NCI-H748 (cell line): ENCODE measurements around the gene TSPAN16.
"Not testable (repeated sequence)": the region's sequence is repeated elsewhere in the genome, so short reads cannot be mapped to it uniquely, and the experiment has no call there.

ENCODE experiments used
- DNase-seq: peaks from one replicate; lab custom pipeline; 2025; ENCODE audit not compliant: unreplicated experiment; lab: John Stamatoyannopoulos, UW

Gene TSPAN16

DNA sequence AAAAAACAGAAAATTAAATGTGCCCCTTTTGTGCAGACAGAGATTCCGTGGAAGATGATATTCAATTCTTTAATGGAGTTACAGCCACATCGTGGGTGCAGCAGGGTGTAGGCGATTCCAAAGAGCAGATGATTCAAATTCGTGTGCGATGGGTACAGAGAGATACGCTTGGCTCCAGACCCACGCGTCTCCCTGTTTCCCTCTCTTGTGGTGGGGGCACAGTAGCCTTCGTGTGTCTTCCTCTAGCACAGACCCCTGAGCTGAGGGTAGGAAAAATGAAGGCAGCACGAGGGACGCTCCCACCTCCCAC, 4.8 kb downstream of the TSPAN16 start:
- no peak for DNase-seq

DNA sequence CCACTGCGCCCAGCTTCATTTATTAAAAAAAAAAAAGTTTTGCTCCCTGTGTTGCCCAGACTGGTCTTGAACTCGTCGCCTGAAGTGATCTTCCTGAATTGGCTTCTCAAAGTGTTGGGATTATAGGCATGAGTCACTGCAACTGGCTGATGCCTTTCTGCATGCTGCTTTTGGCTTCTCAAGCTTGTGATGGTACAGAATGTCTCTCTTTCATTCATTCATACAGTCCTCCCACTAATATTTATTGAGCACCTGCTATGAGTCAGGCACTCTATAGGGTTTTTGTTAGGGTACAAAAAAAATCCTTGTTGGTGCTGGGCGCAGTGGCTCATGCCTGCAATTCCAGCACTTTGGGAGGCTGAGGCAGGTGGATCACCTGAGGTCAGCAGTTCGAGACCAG, 9.0 kb downstream of the TSPAN16 start:
- no peak for DNase-seq

DNA sequence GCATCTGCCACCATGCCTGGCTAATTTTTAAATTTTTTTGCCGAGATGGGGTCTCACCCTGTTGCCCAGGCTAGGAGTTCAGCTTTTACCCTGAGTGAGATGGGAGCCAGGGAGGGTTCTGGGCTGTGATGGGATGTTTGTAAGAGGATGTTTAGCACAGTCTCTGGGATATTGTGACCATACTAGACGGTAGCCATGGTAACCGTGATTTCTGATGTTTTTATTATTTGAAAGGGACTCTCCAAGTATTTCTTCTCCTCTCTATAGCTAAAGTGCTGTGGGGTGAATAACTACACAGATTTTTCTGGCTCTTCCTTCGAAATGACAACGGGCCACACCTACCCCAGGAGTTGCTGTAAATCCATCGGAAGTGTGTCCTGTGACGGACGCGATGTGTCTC, 10.4 kb downstream of the TSPAN16 start:
- DNase-seq, result no peak

DNA sequence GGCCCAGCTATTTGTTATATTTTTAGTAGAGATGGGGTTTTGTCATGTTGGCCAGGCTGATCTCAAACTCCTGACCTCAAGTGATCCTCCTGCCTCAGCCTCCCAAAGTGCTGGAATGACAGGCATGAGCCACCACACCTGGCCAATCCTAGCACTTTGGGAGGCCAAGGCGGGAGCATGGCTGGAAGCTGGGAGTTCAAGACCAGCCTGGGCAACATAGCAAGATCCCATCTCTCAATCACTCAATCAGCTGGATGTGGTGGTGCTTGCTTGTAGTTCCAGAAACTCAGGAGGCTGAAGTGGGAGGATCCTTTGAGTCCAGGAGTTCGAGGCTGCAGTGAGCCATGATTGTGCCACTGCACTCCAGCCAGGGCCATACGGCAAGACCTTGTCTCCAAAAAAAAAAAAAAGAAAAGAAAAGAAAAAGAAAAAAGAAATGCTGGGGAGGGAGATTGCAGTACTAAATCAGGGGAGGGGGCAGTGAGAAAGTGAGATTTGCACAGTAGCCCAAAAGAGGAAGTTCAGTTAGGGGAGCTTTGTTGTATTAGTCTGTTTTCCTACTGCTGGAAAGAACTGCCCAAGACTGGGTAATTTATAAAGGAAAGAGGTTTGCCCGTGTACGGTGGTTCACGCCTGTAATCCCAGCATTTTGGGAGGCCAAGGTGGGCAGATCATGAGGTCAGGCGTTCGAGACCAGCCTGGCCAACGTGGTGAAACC, 24.5 kb downstream of the TSPAN16 start:
- DNase-seq, result not testable (repeated sequence)

DNA sequence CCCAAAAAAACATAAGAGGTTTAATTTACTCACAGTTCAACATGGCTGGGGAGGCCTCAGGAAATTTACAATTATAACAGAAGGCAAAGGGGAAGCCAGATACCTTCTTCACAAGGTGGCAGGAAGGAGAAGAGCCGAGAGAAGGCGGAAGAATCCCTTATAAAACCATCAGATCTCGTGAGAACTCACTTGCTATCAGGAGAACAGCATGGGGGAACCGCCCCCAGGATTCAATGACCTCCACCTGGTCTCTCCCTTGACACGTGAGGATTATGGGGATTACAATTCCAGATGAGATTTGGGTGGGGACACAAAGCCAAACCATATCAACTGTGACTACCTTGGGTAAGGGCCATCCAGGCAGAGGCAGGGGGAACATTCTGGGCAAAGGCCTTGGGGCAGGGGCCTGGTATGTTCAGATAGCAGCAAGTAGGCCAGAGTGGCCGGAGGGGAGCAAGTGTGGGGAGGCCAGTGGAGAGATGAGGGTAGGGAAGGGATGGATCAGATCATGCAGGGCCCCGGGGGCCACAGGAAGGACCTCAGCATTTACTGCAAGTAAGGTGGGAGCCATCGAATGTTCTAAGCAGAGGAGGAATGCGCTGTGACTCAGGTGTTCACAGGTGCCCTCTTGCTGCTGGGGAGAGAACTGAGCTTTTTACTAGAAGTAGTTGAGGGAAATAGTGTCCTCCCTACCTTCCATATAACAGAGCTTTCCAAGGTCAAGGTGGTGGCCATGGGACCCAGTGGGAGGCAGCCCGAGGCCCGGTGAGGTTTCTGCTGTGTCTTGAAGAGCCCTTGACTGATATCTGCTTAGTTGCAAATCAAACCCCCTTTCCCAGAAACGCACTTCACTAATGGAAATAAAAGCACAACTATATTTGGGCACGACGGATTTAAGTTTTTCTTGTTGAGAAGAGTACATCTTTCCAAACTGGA, 25.5 kb downstream of the TSPAN16 start:
- DNase-seq, result no peak

DNA sequence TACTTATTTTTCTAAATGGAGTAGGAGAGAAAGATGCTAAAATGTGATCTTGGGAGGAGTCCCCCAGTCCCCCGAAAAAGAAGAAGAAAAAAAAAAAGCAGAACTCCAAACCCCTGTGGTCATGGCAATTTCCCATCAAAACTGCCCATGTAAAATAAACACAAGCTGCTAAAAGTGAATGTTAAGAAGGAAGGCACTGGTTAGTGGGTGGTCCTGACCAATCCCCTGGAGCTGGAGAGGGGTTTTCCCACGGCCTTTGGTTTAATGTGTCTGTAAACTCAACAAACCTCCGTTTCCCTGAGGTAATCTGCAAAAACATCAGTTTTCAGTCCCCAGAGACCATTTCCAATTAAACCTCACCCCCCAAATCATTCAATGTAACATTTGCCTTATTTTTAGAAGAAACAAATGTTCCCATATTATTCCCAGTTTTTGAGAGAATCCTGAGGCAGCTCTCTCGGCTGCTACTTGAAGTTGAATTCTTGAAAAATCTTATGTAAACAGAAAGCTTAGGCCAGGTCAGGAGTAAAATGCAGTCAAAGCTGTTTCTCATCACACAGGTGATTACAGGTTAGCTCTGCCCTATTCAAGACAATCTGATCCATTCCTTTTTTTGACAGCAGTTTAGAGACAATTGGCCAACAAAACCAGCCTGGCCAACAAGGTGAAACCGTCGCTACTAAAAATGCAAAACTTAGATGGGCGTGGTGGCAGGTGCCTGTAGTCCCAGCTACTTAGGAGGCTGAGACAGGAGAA, 26.5 kb downstream of the TSPAN16 start:
- no peak for DNase-seq

DNA sequence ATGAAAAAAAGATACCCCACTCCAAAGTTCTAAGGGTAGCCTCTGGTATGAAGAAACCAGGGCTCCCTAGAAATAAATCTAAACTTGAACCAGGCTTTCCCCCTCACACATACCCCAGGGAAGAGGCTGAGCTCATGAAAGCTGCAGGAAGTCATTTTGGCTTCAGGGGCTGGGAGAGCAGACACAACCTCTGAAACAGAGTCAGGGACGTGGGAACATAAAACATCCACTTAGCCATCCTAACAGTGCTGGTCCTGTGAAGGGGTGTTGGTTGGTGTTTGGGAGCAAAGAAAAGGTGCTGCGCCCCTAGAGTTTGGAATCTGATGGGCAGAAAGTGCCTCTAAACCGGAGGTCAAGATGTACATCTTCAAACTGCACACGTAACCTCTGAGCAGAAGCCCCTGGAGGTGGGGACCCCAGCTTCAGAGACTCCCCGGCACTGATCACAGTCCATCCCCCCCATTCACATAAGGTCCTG, 27.7 kb downstream of the TSPAN16 start:
- no peak for DNase-seq

DNA sequence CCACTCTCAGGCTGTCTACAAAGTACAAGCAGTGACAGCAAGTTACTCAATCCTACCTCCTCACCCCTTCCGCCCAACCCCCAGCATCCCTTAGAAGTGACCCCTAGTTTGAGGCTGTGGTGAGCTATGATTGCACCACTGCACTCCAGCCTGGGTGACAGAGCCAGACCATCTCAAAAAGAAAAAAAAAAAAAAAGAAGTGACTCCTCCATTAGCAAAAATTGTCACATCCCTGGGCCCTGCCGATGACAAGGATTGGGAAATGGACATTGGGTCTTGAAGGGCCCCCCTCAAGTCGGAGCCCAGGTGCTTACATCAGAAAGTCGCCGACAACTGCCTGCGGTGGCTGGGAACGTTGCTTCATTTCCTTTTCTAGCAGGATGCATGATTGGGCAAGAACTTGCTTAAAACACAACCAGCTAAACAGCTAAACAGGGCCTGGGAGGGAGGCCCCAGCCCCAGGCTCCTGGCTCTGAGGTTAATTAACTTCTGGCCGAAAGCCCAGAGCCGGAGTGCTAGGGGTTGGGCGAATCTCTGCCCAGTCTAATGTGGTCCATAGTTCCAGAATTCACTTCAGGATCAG, 28.2 kb downstream of the TSPAN16 start:
- peak; percentile 50 for DNase-seq

DNA sequence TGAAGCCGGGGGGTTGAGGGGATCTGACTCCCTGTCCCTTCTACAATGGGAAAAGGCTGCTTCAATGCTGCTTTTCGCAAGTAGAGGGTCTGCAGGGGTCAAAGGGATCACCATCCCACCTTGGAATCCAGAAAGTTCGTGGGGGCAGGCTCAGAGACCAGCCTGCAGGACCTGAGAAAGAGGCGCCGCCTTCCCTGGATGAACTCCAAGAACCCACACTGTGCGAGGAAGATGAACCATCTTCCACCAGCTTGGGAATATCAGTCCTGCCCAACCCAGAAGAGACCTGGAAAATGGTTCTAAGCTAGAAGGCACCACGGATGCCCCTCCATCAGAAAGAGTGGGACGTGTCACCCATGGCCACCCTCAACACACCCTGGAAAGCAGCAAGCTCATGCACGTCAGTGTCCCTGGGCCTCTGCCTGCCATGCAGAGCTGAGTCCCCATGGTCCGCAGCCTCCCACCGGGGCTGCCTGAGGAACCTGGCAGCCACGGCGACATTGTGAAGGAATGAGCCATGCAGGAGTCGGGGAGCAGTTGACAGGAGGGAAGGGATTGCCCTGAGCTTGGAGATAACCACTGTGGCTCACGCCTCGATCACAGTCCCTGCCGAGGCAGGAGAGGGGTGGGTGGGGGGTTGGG, 28.9 kb downstream of the TSPAN16 start:
- DNase-seq, result no peak

DNA sequence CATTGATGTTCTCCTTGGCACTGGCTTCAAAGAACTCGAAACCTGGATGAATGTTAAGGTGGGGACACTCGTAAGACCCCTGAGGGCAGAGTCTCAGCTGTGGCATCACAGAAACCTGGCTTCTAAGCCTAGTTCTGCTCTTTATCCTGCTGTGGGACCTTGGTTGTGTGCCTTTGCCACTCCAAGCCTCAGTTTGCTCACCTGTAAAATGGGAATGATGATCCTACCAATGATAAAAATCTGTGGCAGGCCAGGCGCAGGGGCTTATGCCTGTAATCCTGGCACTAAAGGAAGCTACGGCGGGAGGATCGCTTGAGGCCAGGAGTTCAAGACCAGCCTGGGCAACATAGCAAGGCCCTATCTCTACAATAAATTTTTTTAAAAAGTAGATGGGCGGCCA, 29.6 kb downstream of the TSPAN16 start:
- no peak for DNase-seq

DNA sequence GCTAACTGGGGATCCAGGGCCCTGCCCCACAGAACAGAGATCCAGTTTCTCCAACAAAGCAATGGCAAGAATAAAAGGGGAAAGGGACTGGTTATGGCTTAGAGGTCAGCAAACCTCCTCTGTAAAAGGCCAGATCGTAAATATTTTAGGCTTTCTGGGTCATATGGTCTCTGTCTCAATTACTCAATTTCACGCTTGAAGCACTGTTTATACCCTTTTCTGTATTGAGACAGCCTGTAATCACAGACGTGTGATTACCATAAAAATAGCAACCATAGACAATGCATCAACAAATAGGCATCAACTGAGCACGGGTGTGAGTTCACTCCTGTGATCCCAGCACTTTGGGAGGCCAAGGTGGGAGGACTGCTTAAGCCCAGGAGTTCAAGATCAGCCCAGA, 34.2 kb downstream of the TSPAN16 start:
- DNase-seq, result no peak

DNA sequence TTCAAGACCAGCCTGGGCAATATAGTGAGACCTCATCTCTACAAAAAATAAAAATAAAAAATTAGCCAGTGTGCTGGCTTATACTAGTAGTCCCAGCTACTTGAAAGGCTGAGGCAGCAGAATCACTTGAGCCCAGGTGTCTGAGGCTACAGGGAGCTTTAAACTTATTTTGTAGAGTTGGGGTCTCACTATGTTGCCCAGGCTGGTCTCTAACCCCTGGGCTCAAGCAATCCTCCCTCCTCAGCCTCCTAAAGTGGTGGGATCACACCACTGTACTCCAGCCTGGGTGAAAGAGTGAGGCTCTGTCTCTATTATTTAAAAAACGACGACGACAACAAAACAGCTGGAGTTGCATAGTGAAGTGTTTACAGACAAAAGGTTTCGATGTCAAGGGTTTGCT, 35.5 kb downstream of the TSPAN16 start:
- DNase-seq, result no peak

DNA sequence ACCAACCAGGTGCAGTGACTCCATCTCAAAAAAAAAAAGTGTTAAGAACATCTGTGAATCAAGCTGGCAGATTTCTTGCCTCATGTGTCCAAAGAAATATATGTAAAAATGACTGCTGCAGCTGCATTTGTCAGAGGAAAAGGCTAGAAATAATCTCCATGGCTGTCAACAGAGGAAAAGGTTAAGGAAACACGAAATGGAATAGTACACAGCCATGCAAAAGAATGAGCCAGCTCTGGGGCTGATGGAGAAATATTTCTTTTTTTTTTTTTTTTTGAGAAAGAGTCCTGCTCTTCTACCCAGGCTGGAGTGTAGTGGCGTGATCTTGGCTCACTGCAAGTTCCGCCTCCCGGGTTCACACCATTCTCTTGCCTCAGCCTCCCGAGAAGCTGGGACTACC, 36.9 kb downstream of the TSPAN16 start:
- DNase-seq, result no peak

DNA sequence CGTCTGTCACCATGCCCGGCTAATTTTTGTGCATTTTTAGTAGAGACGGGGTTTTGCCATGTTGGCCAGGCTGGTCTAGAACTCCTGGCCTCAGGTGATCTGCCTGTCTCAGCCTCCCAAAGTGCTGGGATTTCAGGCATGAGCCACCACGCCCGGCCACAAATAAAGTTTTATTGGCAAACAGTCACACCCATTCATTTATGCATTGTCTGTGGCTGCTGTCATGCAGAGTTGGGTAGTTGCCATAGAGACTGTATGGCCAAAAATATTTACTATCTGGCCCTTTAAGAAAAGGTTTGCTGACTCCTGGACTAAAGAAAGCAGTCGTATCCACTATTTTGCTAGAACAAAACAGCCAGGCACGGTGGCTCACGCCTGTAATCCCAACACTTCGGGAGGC, 37.9 kb downstream of the TSPAN16 start:
- peak; percentile 34 for DNase-seq

DNA sequence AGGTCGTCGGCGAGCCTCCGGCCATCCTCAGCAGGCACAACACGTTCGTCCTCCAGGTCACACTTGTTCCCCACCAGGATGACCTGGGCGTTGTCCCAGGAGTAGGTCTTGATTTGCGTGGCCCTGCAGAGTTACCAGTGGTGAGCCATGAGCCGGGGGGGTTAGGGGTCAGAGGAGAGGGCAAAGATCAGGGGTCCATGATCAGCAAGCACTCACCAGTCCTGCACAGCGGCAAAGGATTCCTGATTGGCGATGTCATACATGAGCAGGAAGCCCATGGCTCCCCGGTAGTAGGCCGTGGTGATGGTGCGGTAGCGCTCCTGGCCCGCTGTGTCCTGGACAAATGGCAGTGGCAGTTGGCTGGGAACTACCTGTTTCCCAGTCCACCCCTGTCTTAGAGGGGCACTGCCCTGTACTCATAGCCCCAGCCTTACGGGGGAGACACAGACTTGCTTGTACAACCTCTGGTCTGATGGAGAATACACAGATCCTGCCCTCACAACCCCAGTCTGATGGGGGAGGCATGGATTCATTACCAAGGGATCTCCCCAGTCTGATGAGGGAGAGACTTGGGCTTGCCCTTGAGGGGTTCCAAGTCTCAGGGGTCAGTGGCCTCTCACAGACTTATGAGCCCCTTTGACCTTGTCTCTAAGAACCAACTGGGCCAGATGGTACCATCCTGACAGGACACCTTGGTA, 39.6 kb downstream of the TSPAN16 start:
- no peak for DNase-seq

DNA sequence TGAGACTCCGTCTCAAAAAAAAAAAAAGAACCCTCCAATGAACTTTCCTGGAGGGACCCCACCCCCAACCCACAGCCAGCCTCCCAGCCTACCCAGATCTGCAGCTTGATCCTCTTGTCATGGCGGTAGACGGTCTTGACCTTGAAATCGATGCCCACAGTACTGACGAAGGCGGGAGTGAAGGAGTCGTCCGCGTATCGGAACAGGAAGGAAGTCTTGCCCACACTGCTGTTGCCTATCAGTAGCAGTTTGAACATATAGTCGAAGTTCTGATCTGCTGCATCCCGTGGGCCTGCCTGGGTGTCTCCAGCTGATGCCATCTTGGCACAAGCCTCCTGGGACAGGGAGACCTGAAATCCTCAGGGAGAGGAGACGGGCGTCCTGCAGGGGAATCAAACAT, 41.1 kb downstream of the TSPAN16 start:
- no peak for DNase-seq

DNA sequence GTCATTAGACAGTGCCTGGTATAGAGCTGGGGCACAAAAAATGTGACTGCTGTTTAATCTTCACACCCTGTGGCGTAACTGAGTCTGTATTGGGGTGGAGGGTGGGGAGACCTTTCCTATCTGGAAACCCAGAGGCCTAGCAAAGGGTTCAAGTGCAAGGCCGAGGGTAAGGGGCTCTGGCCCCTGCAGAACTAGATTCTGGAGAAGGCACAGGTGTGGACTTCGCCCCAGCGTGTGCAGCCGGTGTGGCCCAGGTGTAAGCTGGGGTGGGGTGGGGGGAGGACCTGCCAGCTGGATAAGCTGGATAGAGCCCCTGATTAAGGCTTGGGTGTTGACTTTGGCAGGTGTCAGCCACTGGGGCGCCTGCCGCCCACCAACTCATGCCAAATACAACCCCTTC, 42.2 kb downstream of the TSPAN16 start:
- no peak for DNase-seq

DNA sequence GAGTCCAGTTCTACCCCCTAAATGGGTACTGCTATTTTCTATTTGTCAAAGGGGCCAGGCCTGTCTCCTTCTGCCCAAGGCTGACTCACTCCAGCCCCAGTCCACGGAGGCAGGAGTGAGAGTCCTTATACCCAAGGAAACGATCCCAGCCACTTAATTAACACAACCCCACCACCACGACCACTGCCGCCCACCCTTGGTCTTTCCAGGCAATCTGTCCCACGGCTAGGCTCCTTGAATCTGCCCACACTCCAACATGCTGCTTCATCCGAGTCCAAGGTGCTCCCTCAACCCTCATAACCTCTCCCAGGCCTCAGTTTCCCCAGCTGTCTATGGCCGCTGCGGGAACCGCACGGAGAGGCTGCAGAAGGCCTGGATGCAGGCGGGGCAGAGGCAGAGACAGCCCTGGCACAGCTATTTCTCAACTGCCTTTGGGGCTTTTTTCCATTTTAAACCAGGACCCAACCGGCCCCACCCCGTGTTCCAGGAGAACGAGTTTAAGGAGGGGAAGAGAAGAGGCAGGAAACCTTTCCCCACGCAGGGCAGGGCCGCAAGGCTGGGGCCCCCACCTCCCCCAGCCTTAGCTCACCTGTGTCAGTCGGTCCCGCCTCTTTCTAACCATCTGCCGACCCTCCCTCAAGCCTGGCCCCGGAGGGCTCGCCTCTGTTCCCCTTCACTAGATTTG, 42.8 kb downstream of the TSPAN16 start:
- DNase-seq, result no peak

DNA sequence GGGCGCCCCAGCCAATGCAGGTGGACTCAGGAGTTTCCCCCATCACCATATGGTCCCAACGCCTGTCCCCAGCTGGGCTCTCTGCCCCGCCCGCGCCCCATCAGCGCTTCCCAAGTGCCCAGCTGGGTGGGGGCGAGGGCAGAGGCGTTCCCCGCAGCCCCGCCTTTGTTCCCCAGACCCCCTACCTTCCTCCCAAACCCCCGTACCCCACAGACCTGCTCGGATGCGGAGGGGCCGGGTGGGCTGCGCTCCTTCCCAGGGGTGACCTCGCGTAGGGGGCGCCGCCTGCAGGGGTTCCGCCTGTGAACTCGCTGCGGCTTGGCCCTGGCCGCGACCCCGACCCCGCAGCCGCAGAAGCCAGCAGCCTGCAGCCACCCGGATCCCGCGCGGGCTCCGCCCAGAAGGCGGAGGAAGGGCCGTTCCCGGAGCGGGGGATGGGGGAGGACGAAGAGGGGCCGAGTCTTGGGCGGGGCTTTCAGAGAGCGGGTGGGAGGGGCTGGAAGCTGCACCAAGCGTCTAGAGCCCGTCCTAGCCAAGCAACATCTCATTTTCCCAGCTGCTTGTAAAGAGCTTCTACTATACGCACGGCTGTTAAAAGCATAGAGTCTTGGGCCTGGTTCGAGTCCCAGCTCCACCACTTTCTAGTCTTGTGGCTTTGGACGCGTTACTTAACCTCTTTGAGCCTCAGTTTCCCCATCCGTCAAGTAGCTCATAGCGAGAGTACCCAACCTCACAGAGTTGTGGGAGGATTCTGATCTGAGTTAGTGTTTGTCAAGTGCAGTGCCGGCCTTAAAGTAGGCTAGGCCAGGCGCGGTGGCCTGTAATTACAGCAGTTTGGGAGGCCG, 43.5 kb downstream of the TSPAN16 start, which contains the start of gene RAB3D:
TSS of gene RAB3D (minus strand) at position 404 of the 845 bp plus-strand sequence. CDS start 2,258 bp downstream, outside the sequence.
- peak; percentile 86 for DNase-seq
